ENCODE measurements around the gene SSR2. TPM values are rescaled to one million over a fixed set of nuclear protein-coding genes. Genes with fewer than 3 reads are reported as not detected.

Gene SSR2
- total RNA-seq: 168 and 426 TPM in 2 replicates

GRCh38 chr1:156020293-156021092 is at the start of gene SSR2:
Gene SSR2, minus strand, starts transcription at chr1:156020951. Its CDS starts 784 bp downstream, at chr1:156020167.

GRCh38 chr1:156060937-156061636 is 40.3 kb upstream of the SSR2 start, which contains the start of gene RAB25:
Gene RAB25, plus strand, starts transcription at chr1:156061160. Its CDS starts 241 bp downstream, at chr1:156061401.

GRCh38 chr1:156054500-156055280 is 33.9 kb upstream of the SSR2 start, which contains the start of gene LAMTOR2:
Gene LAMTOR2, plus strand, starts transcription at chr1:156054782. Its CDS starts 108 bp downstream, at chr1:156054890.

GRCh38 chr1:156053768-156054499 is 33.2 kb upstream of the SSR2 start, which contains the start of gene UBQLN4:
Gene UBQLN4, minus strand, starts transcription at chr1:156053798. Its CDS starts 97 bp downstream, at chr1:156053701.

GRCh38 chr1:155978325-155978972 is 42.3 kb downstream of the SSR2 start, which contains the start of gene ARHGEF2:
Gene ARHGEF2, minus strand, starts transcription at chr1:155978547. Its CDS starts 120 bp downstream, at chr1:155978427.

Other genes starting within 250 kb of the SSR2 start
- gene GON4L, start 163.7 kb downstream of the SSR2 start, total RNA-seq: 22.9 and 31.3 TPM in 2 replicates
- gene SYT11, start 161.4 kb downstream of the SSR2 start, total RNA-seq: 0.34 and 0.36 TPM in 2 replicates
- gene RIT1, start 109.6 kb downstream of the SSR2 start, total RNA-seq: 37.9 and 54.8 TPM in 2 replicates
- 28.4 and 34.4 TPM in 2 replicates for gene KHDC4, start 86.5 kb downstream of the SSR2 start, total RNA-seq
- gene RXFP4, start 79.3 kb downstream of the SSR2 start, total RNA-seq: not detected in 2 replicates
- 131 and 138 TPM in 2 replicates for gene ARHGEF2, start 42.4 kb downstream of the SSR2 start, total RNA-seq
- 18.5 and 26.7 TPM in 2 replicates for gene UBQLN4, start 32.8 kb upstream of the SSR2 start, total RNA-seq
- 60.7 and 67.3 TPM in 2 replicates for gene LAMTOR2, start 33.8 kb upstream of the SSR2 start, total RNA-seq
- 46.8 and 48.7 TPM in 2 replicates for gene RAB25, start 40.2 kb upstream of the SSR2 start, total RNA-seq
- 1.7 and 6.0 TPM in 2 replicates for gene MEX3A, start 61.5 kb upstream of the SSR2 start, total RNA-seq
- 455 and 618 TPM in 2 replicates for gene LMNA, start 93.8 kb upstream of the SSR2 start, total RNA-seq
- 3.8 and 11.9 TPM in 2 replicates for gene SEMA4A, start 132.6 kb upstream of the SSR2 start, total RNA-seq
- gene SLC25A44, start 173.2 kb upstream of the SSR2 start, total RNA-seq: 9.2 and 14.5 TPM in 2 replicates
- gene PMF1, start 192.1 kb upstream of the SSR2 start, total RNA-seq: 21.2 and 44.4 TPM in 2 replicates
- gene BGLAP, start 221.2 kb upstream of the SSR2 start, total RNA-seq: under 0.01 and 0.07 TPM in 2 replicates
- gene PAQR6, start 227.1 kb upstream of the SSR2 start, total RNA-seq: 0.34 and 1.1 TPM in 2 replicates